HG03571 (cell line): ENCODE data around the gene GHR.
"Not testable (repeated sequence)": the region's sequence is repeated elsewhere in the genome, so short reads cannot be mapped to it uniquely, and the experiment has no call there.

ENCODE experiments used
- ATAC-seq: cut with Tn5 transposase; IDR thresholded peaks from one replicate; pipeline ENCODE4 v1.9.1; 2021; ENCODE audit not compliant: unreplicated experiment

Gene GHR

GRCh38 chr5:42564689-42565356, 141.6 kb downstream of the GHR start:
- no peak for ATAC-seq

- no peak for ATAC-seq
These were observed 143.5 kb downstream of the GHR start for GRCh38 chr5:42566652-42567295.

GRCh38 chr5:42569325-42569724, 146.1 kb downstream of the GHR start:
- ATAC-seq, result no peak

- no peak for ATAC-seq
These were observed 146.8 kb downstream of the GHR start for GRCh38 chr5:42569953-42570548.

- no peak for ATAC-seq
These were observed 148.0 kb downstream of the GHR start for GRCh38 chr5:42570966-42571960.

GRCh38 chr5:42572313-42572712, 149.1 kb downstream of the GHR start:
- ATAC-seq, result no peak

GRCh38 chr5:42573386-42573785, 150.1 kb downstream of the GHR start:
- ATAC-seq, result no peak

GRCh38 chr5:42575914-42576313, 152.7 kb downstream of the GHR start:
- not testable (repeated sequence) for ATAC-seq

- ATAC-seq, result not testable (repeated sequence)
These were observed 155.7 kb downstream of the GHR start for GRCh38 chr5:42578901-42579300.

- ATAC-seq, result no peak
These were observed 156.1 kb downstream of the GHR start for GRCh38 chr5:42579320-42579719.

- no peak for ATAC-seq
These were observed 158.6 kb downstream of the GHR start for GRCh38 chr5:42581845-42582244.

- ATAC-seq, result no peak
These were observed 159.5 kb downstream of the GHR start for GRCh38 chr5:42582723-42583122.

- ATAC-seq, result no peak
These were observed 160.1 kb downstream of the GHR start for GRCh38 chr5:42583322-42583721.

GRCh38 chr5:42586625-42587024, 163.4 kb downstream of the GHR start:
- ATAC-seq, result no peak

GRCh38 chr5:42587096-42587723, 164.0 kb downstream of the GHR start:
- ATAC-seq, result no peak

- no peak for ATAC-seq
These were observed 167.3 kb downstream of the GHR start for GRCh38 chr5:42590566-42590965.

GRCh38 chr5:42591015-42591414, 167.8 kb downstream of the GHR start:
- no peak for ATAC-seq

GRCh38 chr5:42592401-42593140, 169.3 kb downstream of the GHR start:
- no peak for ATAC-seq

- ATAC-seq, result no peak
These were observed 170.4 kb downstream of the GHR start for GRCh38 chr5:42593591-42593990.

GRCh38 chr5:42595597-42595996, 172.4 kb downstream of the GHR start:
- ATAC-seq, result no peak
